BJ (cell line): ENCODE measurements around the gene MPV17L2. TPM values are rescaled to one million over a fixed set of nuclear protein-coding genes. Genes with fewer than 3 reads are reported as not detected.
A peak's percentile ranks its signal among the peaks of the same experiment; 100 is the strongest.

ENCODE experiments used
- CTCF ChIA-PET: fragments of 350-600 bp; formaldehyde crosslinking; extraction: SDS; loops from one replicate; lab custom pipeline; 2021; ENCODE audit warnings: antibody characterized with exemption, inconsistent platforms; lab: Yijun Ruan, JAX
- POLR2A ChIA-PET: fragments of 300-600 bp; sonication (Branson Sonifier 250); formaldehyde crosslinking; extraction: SDS; loops from one replicate; lab custom pipeline; 2021; ENCODE audit warnings: antibody characterized with exemption; lab: Charles Lee
- DNase-seq: peaks from one replicate; pipeline ENCODE4 v3.0.0-alpha.2; 2011; ENCODE audit warnings: low read depth
- H3K27me3 ChIP-seq: 2 replicates; pipeline ENCODE4 v1.6.0; 2011; ENCODE audit warnings: low read length; ENCODE audit not compliant: control insufficient read depth, insufficient read depth
- H3K36me3 ChIP-seq: 2 replicates; pipeline ENCODE4 v1.5.1; 2011; ENCODE audit warnings: low read length; ENCODE audit not compliant: control insufficient read depth, insufficient read depth
- H3K4me3 ChIP-seq: 2 replicates; pipeline ENCODE4 v1.5.1; 2011; ENCODE audit warnings: low read depth, mild to moderate bottlenecking, control low read depth, low read length
- polyA plus RNA-seq: library from polyadenylated mRNA; depleted of rRNA; stranded (reverse); fragments of >200 nt; gene quantifications from 2 replicates; pipeline ENCODE4 v1.2.3, GENCODE V29; 2011
- TF ChIP-seq, protein P1 (sequence below): IDR thresholded peaks from 2 replicates; pipeline ENCODE4 v1.5.1; 2011; ENCODE audit warnings: low read depth, mild to moderate bottlenecking, control low read depth, inconsistent platforms, low read length, moderate library complexity; ENCODE audit not compliant: insufficient read depth

Gene MPV17L2
- polyA plus RNA-seq, 1 experiment = 25.0 TPM

- CTCF ChIA-PET = no interaction called here
Observed at GRCh38 chr19:18147396-18147795, 45.6 kb upstream of the MPV17L2 start.

DNA sequence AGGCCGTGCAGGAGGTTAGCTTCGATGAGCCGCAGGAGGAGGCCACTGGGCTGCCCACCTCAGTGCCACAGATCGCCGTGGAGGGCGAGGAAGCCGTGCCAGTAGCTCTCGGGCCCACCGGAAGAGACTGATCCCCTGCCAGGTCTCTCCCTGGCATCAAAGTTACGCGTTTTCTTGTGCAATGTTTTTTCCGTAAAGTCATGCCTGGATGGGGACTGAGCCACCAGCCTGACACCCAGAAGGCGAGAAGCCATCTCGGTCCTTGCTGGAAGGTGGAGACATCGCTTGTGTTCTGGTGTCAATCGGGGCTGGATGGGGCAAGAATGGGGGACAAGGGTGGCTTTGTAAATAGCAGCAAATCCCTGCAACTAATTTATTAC lies 43.4 kb upstream of the MPV17L2 start:
- no peak for DNase-seq
- Histone ChIP-seq H3K27me3 (no peaks in the 10 kb centered on the region), H3K4me3 (no peak overlapping the region), H3K36me3 (peaks cover 19% of the 10 kb centered on the region)
- TF ChIP-seq, protein P1, sequence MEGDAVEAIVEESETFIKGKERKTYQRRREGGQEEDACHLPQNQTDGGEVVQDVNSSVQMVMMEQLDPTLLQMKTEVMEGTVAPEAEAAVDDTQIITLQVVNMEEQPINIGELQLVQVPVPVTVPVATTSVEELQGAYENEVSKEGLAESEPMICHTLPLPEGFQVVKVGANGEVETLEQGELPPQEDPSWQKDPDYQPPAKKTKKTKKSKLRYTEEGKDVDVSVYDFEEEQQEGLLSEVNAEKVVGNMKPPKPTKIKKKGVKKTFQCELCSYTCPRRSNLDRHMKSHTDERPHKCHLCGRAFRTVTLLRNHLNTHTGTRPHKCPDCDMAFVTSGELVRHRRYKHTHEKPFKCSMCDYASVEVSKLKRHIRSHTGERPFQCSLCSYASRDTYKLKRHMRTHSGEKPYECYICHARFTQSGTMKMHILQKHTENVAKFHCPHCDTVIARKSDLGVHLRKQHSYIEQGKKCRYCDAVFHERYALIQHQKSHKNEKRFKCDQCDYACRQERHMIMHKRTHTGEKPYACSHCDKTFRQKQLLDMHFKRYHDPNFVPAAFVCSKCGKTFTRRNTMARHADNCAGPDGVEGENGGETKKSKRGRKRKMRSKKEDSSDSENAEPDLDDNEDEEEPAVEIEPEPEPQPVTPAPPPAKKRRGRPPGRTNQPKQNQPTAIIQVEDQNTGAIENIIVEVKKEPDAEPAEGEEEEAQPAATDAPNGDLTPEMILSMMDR = no peak
- POLR2A ChIA-PET = no interaction called here
- CTCF ChIA-PET = interaction anchor here (1.2 kb wide), 1 partner anchor 12 kb away, joined by 4 read pairs; no protein-coding TSS in a partner anchor

More at GRCh38 chr19:18147396-18147795, 45.6 kb upstream of the MPV17L2 start:
- no peak for DNase-seq
- Histone ChIP-seq H3K4me3 (no peak overlapping the region), H3K27me3 (no peaks in the 10 kb centered on the region), H3K36me3 (peaks cover 26% of the 10 kb centered on the region)
- TF ChIP-seq, protein P1 = no peak
- POLR2A ChIA-PET = no interaction called here

DNA sequence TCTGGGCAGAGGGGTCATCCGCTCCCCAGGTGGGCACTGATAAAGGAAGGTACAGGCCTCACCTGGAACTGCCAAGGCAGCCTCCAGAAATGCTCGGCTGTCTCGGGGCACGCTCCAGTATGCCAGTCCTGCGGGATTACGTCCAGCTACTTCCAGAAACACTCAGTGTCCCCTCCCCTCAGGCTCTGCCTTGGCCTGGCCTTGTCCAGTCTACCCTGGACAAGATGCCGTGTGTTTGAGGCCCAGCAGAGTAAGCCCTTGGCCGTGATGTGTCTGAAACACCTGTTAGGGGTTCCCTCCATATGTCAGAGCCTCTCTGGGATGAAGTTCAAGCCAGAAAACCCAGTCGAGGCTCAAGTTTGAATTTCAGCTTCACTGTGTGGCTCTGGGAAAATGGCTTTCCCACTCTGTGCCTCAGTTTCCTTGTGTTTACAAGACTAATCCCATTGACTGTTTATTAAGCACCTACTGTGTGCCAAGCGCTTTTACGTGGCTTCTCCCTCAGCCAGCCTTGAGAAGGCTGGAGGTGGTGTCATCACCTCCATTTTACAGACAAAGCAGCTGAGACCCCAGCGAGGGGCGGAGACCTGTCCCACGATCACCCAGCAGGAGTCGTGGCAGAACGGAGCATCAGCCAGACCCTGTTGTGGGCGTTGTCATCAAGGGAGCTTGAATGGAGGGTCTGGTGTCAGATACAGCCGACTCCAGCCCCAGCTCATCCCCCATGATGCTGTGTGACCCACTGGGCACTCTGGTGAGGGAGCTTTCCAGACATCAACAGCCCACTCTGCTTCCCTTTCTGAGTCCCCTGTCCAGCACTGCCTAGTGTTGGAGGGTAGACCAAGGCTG lies 42.0 kb upstream of the MPV17L2 start:
- DNase-seq = no peak
- TF ChIP-seq, protein P1 = no peak
- ChIA-PET POLR2A (interaction anchor here (0.9 kb wide), 1 partner anchor 31 kb away, joined by 4 read pairs; no protein-coding TSS in a partner anchor), CTCF (interaction anchor here (1.0 to 2.5 kb wide), 7 partner anchors 9 to 101 kb away, joined by 3 to 11 read pairs (median 4); no protein-coding TSS in a partner anchor)
- H3K4me3 ChIP-seq = no peak overlapping the region
- no peaks in the 10 kb centered on the region for H3K27me3 ChIP-seq
- peaks cover 14% of the 10 kb centered on the region for H3K36me3 ChIP-seq

DNA sequence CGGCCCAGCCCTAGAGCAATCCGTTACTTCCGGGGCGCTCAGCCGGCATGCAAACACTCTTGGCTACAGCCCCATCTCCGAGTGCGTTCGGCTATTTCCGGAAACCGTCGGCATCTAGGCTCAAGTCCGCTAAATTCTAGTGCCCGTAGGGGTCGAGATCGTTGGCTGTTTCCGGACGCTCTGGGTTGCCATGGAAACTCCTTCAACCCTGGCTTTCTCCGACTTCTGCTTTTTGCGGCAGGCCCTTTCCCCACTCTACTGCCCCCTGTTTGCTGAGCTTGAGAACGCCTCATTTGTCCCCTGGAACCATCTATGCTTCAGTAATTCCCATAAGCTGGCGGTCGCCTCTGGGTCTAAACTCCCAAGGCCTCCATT lies 40.6 kb upstream of the MPV17L2 start:
- TF ChIP-seq, protein P1 = peak; percentile 72
- POLR2A ChIA-PET = no interaction called here
- CTCF ChIA-PET = interaction anchor here (0.8 to 2.5 kb wide), 11 partner anchors 8 to 145 kb away, joined by 3 to 11 read pairs (median 3); no protein-coding TSS in a partner anchor
- H3K27me3 ChIP-seq = no peaks in the 10 kb centered on the region
- H3K36me3 ChIP-seq = peaks cover 17% of the 10 kb centered on the region
- peak; percentile 88 for DNase-seq
- H3K4me3 ChIP-seq = peak overlapping the region; percentile 43

DNA sequence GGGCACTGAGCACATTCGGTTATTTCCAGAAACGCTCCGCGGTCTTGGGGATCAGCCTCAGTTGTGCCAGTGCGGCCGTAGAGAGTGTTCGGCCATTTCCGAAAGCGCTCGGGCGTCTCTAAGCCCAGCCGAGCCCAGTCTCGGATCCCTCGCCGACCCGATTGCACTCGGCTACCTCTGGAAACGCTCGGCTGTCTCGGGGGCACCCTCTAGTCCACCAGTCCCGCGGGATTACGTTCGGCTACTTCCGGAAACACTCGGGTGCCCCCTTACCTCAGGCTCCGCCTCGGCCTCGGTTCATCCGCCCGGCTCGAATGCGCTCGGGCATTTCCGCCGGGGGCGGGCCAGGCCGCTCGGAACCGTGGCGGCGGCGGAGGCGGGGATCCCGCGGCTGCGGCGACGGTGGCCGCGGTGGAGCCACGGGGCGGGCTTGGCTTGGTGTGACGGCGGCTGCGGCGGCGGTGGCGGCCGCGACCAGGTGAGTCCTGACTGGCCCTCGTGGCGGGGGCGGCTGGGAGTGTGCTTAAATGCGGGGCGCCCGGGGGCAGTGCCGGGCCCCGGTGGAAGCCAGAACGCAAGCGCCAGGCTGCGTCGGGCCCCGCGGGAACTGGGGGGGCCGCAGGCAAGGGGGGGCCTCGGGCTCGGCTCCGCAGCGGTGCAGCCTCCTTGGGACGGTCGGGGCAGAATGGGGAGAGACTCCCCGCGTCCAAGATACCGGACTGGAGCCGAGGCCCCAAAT lies 40.0 kb upstream of the MPV17L2 start, which contains the start of gene PIK3R2:
PIK3R2 (plus strand) TSS at position 347 of the 739 bp plus-strand sequence. CDS start 2,717 bp downstream, outside the sequence.
- peak within 1 kb of the TSS; percentile 98 for H3K4me3 ChIP-seq
- POLR2A ChIA-PET = no interaction called here
- H3K36me3 ChIP-seq = peaks cover 17% of the 10 kb centered on the region
- TF ChIP-seq, protein P1 = no peak
- peak; percentile 82 for DNase-seq
- no peaks in the 10 kb centered on the region for H3K27me3 ChIP-seq
- CTCF ChIA-PET = interaction anchor here (0.9 to 2.5 kb wide), 8 partner anchors 7 to 146 kb away, joined by 3 to 11 read pairs (median 3); no protein-coding TSS in a partner anchor
